ENCODE results near the gene HAVCR1. TPM values are rescaled to one million over a fixed set of nuclear protein-coding genes. Genes with fewer than 3 reads are reported as not detected.

The HAVCR1 gene
- 28.4 to 34.3 TPM (median 32.1 TPM) in 5 replicates for total RNA-seq (2022; extraction: Qiagen RNA extraction)

GRCh38 chr5:157059093-157059539 is at the start of gene HAVCR1:
Gene HAVCR1, minus strand, starts transcription at chr5:157059116. Its CDS starts 1,173 bp downstream, at chr5:157057943.

Other genes starting within 250 kb of the HAVCR1 start
- 0.11 to 0.17 TPM (median 0.14 TPM) in 3 of 5 replicates, not detected in the others for gene PPP1R2B, start 208.8 kb downstream of the HAVCR1 start, total RNA-seq (2022; extraction: Qiagen RNA extraction)
- gene TIMD4, start 95.9 kb downstream of the HAVCR1 start, total RNA-seq (2022; extraction: Qiagen RNA extraction) = 0.74 to 1.6 TPM (median 1.1 TPM) in 5 replicates
- gene HAVCR2, start 49.9 kb upstream of the HAVCR1 start, total RNA-seq (2022; extraction: Qiagen RNA extraction) = 0.28 to 0.34 TPM (median 0.30 TPM) in 5 replicates
- gene MED7, start 83.7 kb upstream of the HAVCR1 start, total RNA-seq (2022; extraction: Qiagen RNA extraction) = 13.5 to 21.0 TPM (median 15.1 TPM) in 5 replicates
- not detected in 5 replicates for gene GARIN3, start 107.1 kb upstream of the HAVCR1 start, total RNA-seq (2022; extraction: Qiagen RNA extraction)
- 0.05 TPM in 3 of 5 replicates, not detected in the others for gene ITK, start 121.7 kb upstream of the HAVCR1 start, total RNA-seq (2022; extraction: Qiagen RNA extraction)
- 14.4 to 23.0 TPM (median 20.6 TPM) in 5 replicates for gene CYFIP2, start 207.0 kb upstream of the HAVCR1 start, total RNA-seq (2022; extraction: Qiagen RNA extraction)